Colonic mucosa (tissue), 4 donors: ENCODE data around the gene SCNN1G. TPM values are rescaled to one million over a fixed set of nuclear protein-coding genes. Genes with fewer than 3 reads are reported as not detected.

Source experiments
- DNase-seq: peaks from one replicate; pipeline ENCODE4 v3.0.0-alpha.2; 2020
- H3K27ac ChIP-seq: fragments of 200-600 bp; one replicate; pipeline ENCODE4 v1.8.0; 2021
- H3K27me3 ChIP-seq: fragments of 200-600 bp; one replicate; pipeline ENCODE4 v1.8.0; 2021
- H3K36me3 ChIP-seq: fragments of 200-600 bp; one replicate; pipeline ENCODE4 v1.8.0; 2021
- H3K4me1 ChIP-seq: fragments of 200-600 bp; one replicate; pipeline ENCODE4 v1.8.0; 2021; ENCODE audit warnings: mild to moderate bottlenecking
- H3K4me3 ChIP-seq: fragments of 200-600 bp; one replicate; pipeline ENCODE4 v1.8.0; 2021
- H3K9ac ChIP-seq, 2 donors: one replicate each; pipeline ENCODE4 v1.7.0; 2013; ENCODE audit warnings: control low read depth in 2 of 2, low read depth in 2 of 2, low read length in 2 of 2
- H3K9me3 ChIP-seq: fragments of 200-600 bp; one replicate; pipeline ENCODE4 v1.8.0; 2021
- CTCF ChIP-seq: fragments of 200-600 bp; IDR thresholded peaks from one replicate; pipeline ENCODE4 v1.8.0; 2022; ENCODE audit warnings: antibody characterized with exemption, mild to moderate bottlenecking
- intact Hi-C: fragments of 100-400 bp; cut with DNase I; formaldehyde crosslinking; loops from one replicate; pipeline ENCODE4 v1.14.1; 2022
- total RNA-seq, 2 donors: library from RNA; stranded (reverse); fragmentation: NEBNext Ultra II Directional in 1 of 2; extraction: Animal tissue kit (Norgen Biotek cat#: 25700) in 1 of 2; gene quantifications; one replicate each; pipeline ENCODE4 v1.2.1, GENCODE V29; 2021
- donor health status: healthy.
- donor health status: DM: no; HTN: no; CAD: no.
- donor health status: DM: no; HTN: no; CAD: no.

Gene SCNN1G
- total RNA-seq, 2 donors from 2014 or later = 2.0 to 3.4 TPM

- H3K9me3 ChIP-seq = no peaks in the 10 kb centered on the region
- no peaks in the 10 kb centered on the region for H3K27me3 ChIP-seq
- no peaks in the 10 kb centered on the region for H3K36me3 ChIP-seq
- H3K4me3 ChIP-seq = no peak overlapping the region
- H3K27ac ChIP-seq = no peak overlapping the region
- no peak overlapping the region for H3K9ac ChIP-seq
- TF ChIP-seq CTCF = no peak
- no peak for DNase-seq
- intact Hi-C loops = no loop called here
- no peaks in the 10 kb centered on the region for H3K4me1 ChIP-seq
Measured at GRCh38 chr16:23227529-23227928, 45.0 kb downstream of the SCNN1G start.

GRCh38 chr16:23229714-23230113, 47.2 kb downstream of the SCNN1G start:
- Histone ChIP-seq H3K4me3 (no peak overlapping the region), H3K9ac (no peak overlapping the region), H3K27me3 (no peaks in the 10 kb centered on the region), H3K27ac (no peak overlapping the region), H3K36me3 (no peaks in the 10 kb centered on the region), H3K9me3 (no peaks in the 10 kb centered on the region), H3K4me1 (no peaks in the 10 kb centered on the region)
- no peak for TF ChIP-seq CTCF
- intact Hi-C loops = no loop called here
- peak; percentile 65 for DNase-seq

- intact Hi-C loops = no loop called here
- H3K9ac ChIP-seq = no peak overlapping the region
- H3K9me3 ChIP-seq = no peaks in the 10 kb centered on the region
- peak; percentile 72 for DNase-seq
- TF ChIP-seq CTCF = no peak
- H3K27me3 ChIP-seq = no peaks in the 10 kb centered on the region
- no peak overlapping the region for H3K4me3 ChIP-seq
- H3K36me3 ChIP-seq = no peaks in the 10 kb centered on the region
- no peaks in the 10 kb centered on the region for H3K4me1 ChIP-seq
- no peak overlapping the region for H3K27ac ChIP-seq
Measured at GRCh38 chr16:23232806-23233205, 50.3 kb downstream of the SCNN1G start.

- Histone ChIP-seq H3K9me3 (no peaks in the 10 kb centered on the region), H3K4me1 (no peaks in the 10 kb centered on the region), H3K27me3 (no peaks in the 10 kb centered on the region), H3K27ac (no peak overlapping the region), H3K4me3 (no peak overlapping the region), H3K36me3 (no peaks in the 10 kb centered on the region), H3K9ac (no peak overlapping the region)
- no peak for TF ChIP-seq CTCF
- intact Hi-C loops = no loop called here
- DNase-seq = no peak
Measured at GRCh38 chr16:23235176-23235575, 52.6 kb downstream of the SCNN1G start.

GRCh38 chr16:23236983-23237382, 54.4 kb downstream of the SCNN1G start:
- H3K4me1 ChIP-seq = no peaks in the 10 kb centered on the region
- no peak overlapping the region for H3K9ac ChIP-seq
- H3K27ac ChIP-seq = no peak overlapping the region
- no peak for DNase-seq
- no peak for TF ChIP-seq CTCF
- intact Hi-C loops = no loop called here
- H3K27me3 ChIP-seq = no peaks in the 10 kb centered on the region
- no peaks in the 10 kb centered on the region for H3K36me3 ChIP-seq
- H3K9me3 ChIP-seq = no peaks in the 10 kb centered on the region
- no peak overlapping the region for H3K4me3 ChIP-seq

- no peak for TF ChIP-seq CTCF
- Histone ChIP-seq H3K36me3 (no peaks in the 10 kb centered on the region), H3K4me3 (no peak overlapping the region), H3K9ac (no peak overlapping the region), H3K27ac (no peak overlapping the region), H3K4me1 (no peaks in the 10 kb centered on the region), H3K27me3 (no peaks in the 10 kb centered on the region), H3K9me3 (no peaks in the 10 kb centered on the region)
- no peak for DNase-seq
- intact Hi-C loops = no loop called here
Measured at GRCh38 chr16:23240994-23241393, 58.4 kb downstream of the SCNN1G start.
